Pancreas (tissue), 10 donors: Measurements from ENCODE around the gene DEPDC5. TPM values are rescaled to one million over a fixed set of nuclear protein-coding genes. Genes with fewer than 3 reads are reported as not detected.
A peak's percentile ranks its signal among the peaks of the same experiment; 100 is the strongest.

Experiments used
- ATAC-seq, 4 donors: fragments of 200-7000 bp; cut with Tn5 transposase; one replicate each; pipeline versions ENCODE4 v1.8.0 to v1.9.1; 2020; ENCODE audit warnings: mild to moderate bottlenecking in 4 of 4, moderate library complexity in 4 of 4
- DNase-seq, 6 donors: peaks; one replicate each; pipeline ENCODE4 v3.0.0-alpha.2; 2020
- FAIRE-seq: peaks from 2 replicates; lab custom pipeline; 2012; peaks lifted over from hg19 to GRCh38; lab: Jason Lieb, UNC
- H3K27ac ChIP-seq, 4 donors: fragments of 200-600 bp; sonication (generic); 1 replicate in 3 of 4; 2 replicates in 1 of 4; pipeline versions ENCODE4 v1.5.0 to v1.8.0; 2020
- H3K27me3 ChIP-seq, 4 donors: fragments of 200-600 bp; one replicate each; pipeline ENCODE4 v1.8.0; 2021
- H3K36me3 ChIP-seq, 3 donors: fragments of 200-600 bp; sonication (generic) in 1 of 3; one replicate each; pipeline versions ENCODE4 v1.5.0 to v1.8.0; 2020 to 2021
- H3K4me1 ChIP-seq, 3 donors: fragments of 200-600 bp; one replicate each; pipeline ENCODE4 v1.8.0; 2021
- H3K4me3 ChIP-seq, 4 donors: fragments of 200-600 bp; sonication (generic) in 2 of 4; one replicate each; pipeline versions ENCODE4 v1.5.0 to v1.8.0; 2020 to 2021
- H3K9me3 ChIP-seq, 4 donors: fragments of 200-600 bp; one replicate each; pipeline ENCODE4 v1.8.0; 2021
- CTCF ChIP-seq, 4 donors: fragments of 200-600 bp; sonication (generic) in 3 of 4; IDR thresholded peaks; one replicate each; pipeline versions ENCODE4 v1.5.0 to v1.8.0; 2021; ENCODE audit warnings: antibody characterized with exemption in 4 of 4
- WGBS, 2 donors: extraction: QIAGEN DNeasy Blood & Tissue Kit; methylation state at CpG; one replicate each; pipeline ENCODE4 v1.1.7; 2013; 5-methylcytosine and 5-hydroxymethylcytosine counted together
- intact Hi-C, 3 donors: fragments of 100-400 bp; cut with DNase I; formaldehyde crosslinking; loops; one replicate each; pipeline versions ENCODE4 v1.11.1 to v1.14.2; 2022
- polyA plus RNA-seq, 2 donors: library from polyadenylated mRNA; stranded (reverse); fragments of 200-250 nt; gene quantifications; one replicate each; pipeline ENCODE4 v1.2.3, GENCODE V29; 2013
- total RNA-seq, 6 donors: library from RNA; stranded (reverse); fragmentation: NEBNext Ultra II Directional in 4 of 6; extraction: Animal tissue kit (Norgen Biotek cat#: 25700) in 4 of 6; gene quantifications; one replicate each; pipeline versions ENCODE4 v1.2.1 to v1.2.4, GENCODE V29; 2021 to 2023
- donor health status: healthy with polysubstance abuse.
- donor health status: DM: no; HTN: no; CAD: no; lungs with moderate emphysema.
- donor health status: DM: no; HTN: no; CAD: no.
- donor health status: control.
- donor health status: control.
- donor health status: Bipolar disorder and iron deficiency.
- donor health status: DM: yes; HTN: yes; CAD: no.
- donor health status: DM: no; HTN: no; CAD: no.
- donor health status: DM: no; HTN: no; CAD: no.
- donor health status: DM: yes; HTN: yes; CAD: no.

DEPDC5 gene
- total and polyA plus RNA-seq, 8 donors, result 5.9 to 17.2 (median 9.0) TPM

GRCh38 chr22:31927562-31927961 is 173.7 kb downstream of the DEPDC5 start:
- Histone ChIP-seq H3K4me1 (no peaks in the 10 kb centered on the region), H3K27me3 (no peaks in the 10 kb centered on the region), H3K9me3 (no peaks in the 10 kb centered on the region), H3K36me3 (no peaks in the 10 kb centered on the region), H3K27ac (no peak overlapping the region), H3K4me3 (no peak overlapping the region)
- ATAC-seq (no peak), DNase-seq (no peak), FAIRE-seq (no peak)
- TF ChIP-seq CTCF (IDR thresholded peaks at IDR 0.05), result no peak
- intact Hi-C loops, result no loop called here
- WGBS, 2 donors, result 63 to 71% methylated on average over 3 of the region's 3 CpGs

- WGBS, 2 donors, result 68 to 71% methylated on average over 8 of the region's 8 CpGs
- FAIRE-seq (no peak), ATAC-seq (no peak), DNase-seq (no peak)
- Histone ChIP-seq H3K4me3 (no peak overlapping the region), H3K27me3 (no peaks in the 10 kb centered on the region), H3K36me3 (no peaks in the 10 kb centered on the region), H3K9me3 (no peaks in the 10 kb centered on the region), H3K27ac (no peak overlapping the region), H3K4me1 (no peaks in the 10 kb centered on the region)
- intact Hi-C loops, result no loop called here
- TF ChIP-seq CTCF (IDR thresholded peaks at IDR 0.05), result no peak
Measured at GRCh38 chr22:31929167-31929930, 175.5 kb downstream of the DEPDC5 start.

- intact Hi-C loops, result no loop called here
- FAIRE-seq (no peak), ATAC-seq (no peak), DNase-seq (no peak)
- no peaks in the 10 kb centered on the region for H3K27me3 ChIP-seq
- H3K4me1 ChIP-seq, result no peaks in the 10 kb centered on the region
- H3K9me3 ChIP-seq, result no peaks in the 10 kb centered on the region
- no peak for TF ChIP-seq CTCF (IDR thresholded peaks at IDR 0.05)
- H3K4me3 ChIP-seq, result no peak overlapping the region
- H3K36me3 ChIP-seq, result no peaks in the 10 kb centered on the region
- 56 to 70% methylated on average over 5 of the region's 5 CpGs for WGBS, 2 donors
- H3K27ac ChIP-seq, result no peak overlapping the region
Measured at GRCh38 chr22:31932863-31933262, 179.0 kb downstream of the DEPDC5 start.

- Histone ChIP-seq H3K4me1 (no peaks in the 10 kb centered on the region), H3K4me3 (no peak overlapping the region), H3K27me3 (no peaks in the 10 kb centered on the region), H3K27ac (no peak overlapping the region), H3K9me3 (no peaks in the 10 kb centered on the region), H3K36me3 (no peaks in the 10 kb centered on the region)
- FAIRE-seq, result no peak
- no peak for DNase-seq
- intact Hi-C loops, result no loop called here
- WGBS, 2 donors, result 80 to 81% methylated on average over 6 of the region's 6 CpGs
- ATAC-seq, result peak in 1 of 4 donors; percentile 15
- TF ChIP-seq CTCF (IDR thresholded peaks at IDR 0.05), result no peak
Measured at GRCh38 chr22:31933406-31933805, 179.6 kb downstream of the DEPDC5 start.

GRCh38 chr22:31933816-31934482 is 180.1 kb downstream of the DEPDC5 start:
- Histone ChIP-seq H3K36me3 (no peaks in the 10 kb centered on the region), H3K4me3 (no peak overlapping the region), H3K27me3 (no peaks in the 10 kb centered on the region), H3K27ac (no peak overlapping the region), H3K4me1 (no peaks in the 10 kb centered on the region), H3K9me3 (no peaks in the 10 kb centered on the region)
- DNase-seq (peak in 2 of 6 donors; percentile 30 to 32), FAIRE-seq (no peak), ATAC-seq (peak in 3 of 4 donors; percentile 69 to 81 (median 77))
- intact Hi-C loops, result no loop called here
- no peak for TF ChIP-seq CTCF (IDR thresholded peaks at IDR 0.05)
- 46 to 54% methylated on average over 17 of the region's 17 CpGs for WGBS, 2 donors
